MM.1S (cell line): Measurements from ENCODE around the gene TRMU.
"Not testable (repeated sequence)": the region's sequence is repeated elsewhere in the genome, so short reads cannot be mapped to it uniquely, and the experiment has no call there.

ENCODE experiments used
- DNase-seq: peaks from one replicate; pipeline ENCODE4 v3.0.0-alpha.2; 2015
- H2AFZ ChIP-seq: fragments of 300-600 bp; sonication (generic); 2 replicates; pipeline ENCODE4 v1.6.0; 2016; ENCODE audit warnings: antibody characterized with exemption, low read length
- H3F3A ChIP-seq: fragments of 300-600 bp; sonication (generic); 2 replicates; pipeline ENCODE4 v1.6.1; 2016; ENCODE audit warnings: mild to moderate bottlenecking, antibody characterized with exemption, low read length, moderate library complexity, mixed read lengths; ENCODE audit not compliant: insufficient read depth
- H3K27ac ChIP-seq: fragments of 300-600 bp; sonication (generic); 2 replicates; pipeline ENCODE4 v1.5.1; 2016; ENCODE audit warnings: mild to moderate bottlenecking, low read length
- H3K27me3 ChIP-seq: fragments of 300-600 bp; sonication (generic); replicated peaks from 2 replicates; pipeline ENCODE4 v1.6.0; 2016; ENCODE audit warnings: low read length; ENCODE audit not compliant: insufficient read depth
- H3K36me3 ChIP-seq: fragments of 300-600 bp; sonication (generic); replicated peaks from 2 replicates; pipeline ENCODE4 v1.6.1; 2016; ENCODE audit warnings: mild to moderate bottlenecking, low read length, mixed read lengths; ENCODE audit not compliant: insufficient read depth
- H3K4me1 ChIP-seq: fragments of 300-600 bp; sonication (generic); 2 replicates; pipeline ENCODE4 v1.6.1; 2016; ENCODE audit warnings: low read length, mixed read lengths
- H3K4me2 ChIP-seq: fragments of 300-600 bp; sonication (generic); 2 replicates; pipeline ENCODE4 v1.6.0; 2016; ENCODE audit warnings: low read depth, low read length
- H3K4me3 ChIP-seq: fragments of 300-600 bp; sonication (generic); 2 replicates; pipeline ENCODE4 v1.5.1; 2016; ENCODE audit warnings: low read length, mixed read lengths
- H3K79me2 ChIP-seq: fragments of 300-600 bp; sonication (generic); 2 replicates; pipeline ENCODE4 v1.6.1; 2016; ENCODE audit warnings: mixed run types, low read length, mixed read lengths
- H3K9ac ChIP-seq: fragments of 300-600 bp; sonication (generic); 2 replicates; pipeline ENCODE4 v1.6.1; 2016; ENCODE audit warnings: low read length, mixed read lengths
- H3K9me2 ChIP-seq: fragments of 300-600 bp; sonication (generic); replicated peaks from 2 replicates; pipeline ENCODE4 v1.6.1; 2016; ENCODE audit warnings: mild to moderate bottlenecking, low read length, mixed read lengths; ENCODE audit not compliant: insufficient read depth
- H3K9me3 ChIP-seq: fragments of 300-600 bp; sonication (generic); replicated peaks from 2 replicates; pipeline ENCODE4 v1.6.1; 2016; ENCODE audit warnings: mild to moderate bottlenecking, low read length, mixed read lengths; ENCODE audit not compliant: insufficient read depth
- H4K20me1 ChIP-seq: fragments of 300-600 bp; sonication (generic); 2 replicates; pipeline ENCODE4 v1.6.1; 2016; ENCODE audit warnings: mild to moderate bottlenecking, low read length, moderate library complexity, mixed read lengths; ENCODE audit not compliant: insufficient read depth
- CTCF ChIP-seq: fragments of 300-600 bp; sonication (generic); IDR thresholded peaks from 2 replicates; pipeline ENCODE4 v1.5.1; 2016; ENCODE audit warnings: antibody characterized with exemption, low read length, mixed read lengths
- EZH2 ChIP-seq: fragments of 300-600 bp; sonication (generic); optimal IDR thresholded peaks from 2 replicates; pipeline ENCODE3; 2017; ENCODE audit warnings: low read depth, mild to moderate bottlenecking, antibody characterized with exemption, low read length, mixed read lengths
- EZH2phosphoT487 ChIP-seq: fragments of 300-600 bp; sonication (generic); IDR thresholded peaks from 2 replicates; pipeline ENCODE4 v1.6.1; 2018; ENCODE audit warnings: antibody characterized with exemption, low read length

Gene TRMU

GRCh38 chr22:46393873-46394272 lies 58.4 kb downstream of the TRMU start:
- H3K9me2 ChIP-seq: no peaks in the 10 kb centered on the region
- H3K9ac ChIP-seq: no peak overlapping the region
- peaks cover 29% of the 10 kb centered on the region for H3K27me3 ChIP-seq
- no peak overlapping the region for H3K4me3 ChIP-seq
- H3K4me2 ChIP-seq: no peak overlapping the region
- no peak for TF ChIP-seq CTCF
- no peak for TF ChIP-seq EZH2
- TF ChIP-seq EZH2phosphoT487: no peak
- H3K27ac ChIP-seq: no peak overlapping the region
- H3K4me1 ChIP-seq: peaks cover 3% of the 10 kb centered on the region; the same call in 1 of the 2 replicates
- H2AFZ ChIP-seq: no peak overlapping the region
- no peaks in the 10 kb centered on the region for H3F3A ChIP-seq
- H4K20me1 ChIP-seq: no peaks in the 10 kb centered on the region
- DNase-seq: no peak
- no peaks in the 10 kb centered on the region for H3K36me3 ChIP-seq
- no peaks in the 10 kb centered on the region for H3K79me2 ChIP-seq
- no peaks in the 10 kb centered on the region for H3K9me3 ChIP-seq

GRCh38 chr22:46394622-46395021 lies 59.1 kb downstream of the TRMU start:
- Histone ChIP-seq H3K4me1 (peaks cover 6% of the 10 kb centered on the region; the same call in 1 of the 2 replicates), H3K27ac (no peak overlapping the region), H3K79me2 (no peaks in the 10 kb centered on the region), H2AFZ (no peak overlapping the region), H3K4me3 (no peak overlapping the region), H3K36me3 (no peaks in the 10 kb centered on the region), H3K9me3 (no peaks in the 10 kb centered on the region), H3K27me3 (peaks cover 21% of the 10 kb centered on the region), H3K9me2 (no peaks in the 10 kb centered on the region), H3F3A (no peaks in the 10 kb centered on the region), H3K9ac (no peak overlapping the region), H4K20me1 (no peaks in the 10 kb centered on the region), H3K4me2 (no peak overlapping the region)
- TF ChIP-seq CTCF (no peak), EZH2phosphoT487 (no peak), EZH2 (no peak)
- DNase-seq: no peak

GRCh38 chr22:46395145-46395544 lies 59.6 kb downstream of the TRMU start:
- H3K9ac ChIP-seq: no peak overlapping the region
- TF ChIP-seq EZH2 (no peak), EZH2phosphoT487 (no peak), CTCF (no peak)
- H3K9me3 ChIP-seq: no peaks in the 10 kb centered on the region
- no peak overlapping the region for H2AFZ ChIP-seq
- H4K20me1 ChIP-seq: no peaks in the 10 kb centered on the region
- H3K9me2 ChIP-seq: no peaks in the 10 kb centered on the region
- H3K4me3 ChIP-seq: no peak overlapping the region
- H3K27ac ChIP-seq: no peak overlapping the region
- no peaks in the 10 kb centered on the region for H3K36me3 ChIP-seq
- no peaks in the 10 kb centered on the region for H3K79me2 ChIP-seq
- no peak overlapping the region for H3K4me2 ChIP-seq
- H3K4me1 ChIP-seq: peaks cover 6% of the 10 kb centered on the region; the same call in 1 of the 2 replicates
- DNase-seq: no peak
- H3K27me3 ChIP-seq: peaks cover 16% of the 10 kb centered on the region
- H3F3A ChIP-seq: no peaks in the 10 kb centered on the region

- H3K27me3 ChIP-seq: not testable (repeated sequence)
Observed at GRCh38 chr22:46397049-46397448, 61.5 kb downstream of the TRMU start.

More at GRCh38 chr22:46397049-46397448, 61.5 kb downstream of the TRMU start:
- H3K27ac ChIP-seq, H3K79me2 ChIP-seq, H3K9me3 ChIP-seq, DNase-seq, H3F3A ChIP-seq, H3K4me1 ChIP-seq, H3K9me2 ChIP-seq, H3K9ac ChIP-seq, H3K36me3 ChIP-seq, H2AFZ ChIP-seq, H3K4me2 ChIP-seq, H3K4me3 ChIP-seq, H4K20me1 ChIP-seq: not testable (repeated sequence)
